HCEC 1CT (cell line): ENCODE data around the gene KRTAP4-16.
"Not testable (repeated sequence)": the region's sequence is repeated elsewhere in the genome, so short reads cannot be mapped to it uniquely, and the experiment has no call there.

Experiments
- DNase-seq: peaks from one replicate; pipeline ENCODE4 v3.0.0-alpha.2; 2017

Gene KRTAP4-16

DNA sequence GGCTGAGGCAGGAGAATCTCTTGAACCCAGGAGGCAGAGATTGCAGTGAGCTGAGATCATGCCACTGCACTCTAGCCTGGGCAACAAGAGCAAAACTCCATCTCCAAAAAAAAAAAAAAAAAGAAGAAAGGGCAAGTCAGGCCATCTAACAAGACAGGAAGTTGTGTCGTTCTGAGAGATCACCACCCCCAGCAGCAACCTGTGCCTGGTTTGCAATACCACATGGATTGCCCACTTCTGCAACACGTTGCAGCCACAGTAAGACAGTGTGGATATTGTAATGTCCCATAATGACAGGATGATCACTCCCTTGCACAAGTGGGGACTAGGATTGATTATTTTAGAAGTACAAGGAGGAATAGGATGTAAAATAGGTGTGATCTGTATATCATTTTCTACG lies 33.0 kb downstream of the KRTAP4-16 start:
- DNase-seq, result no peak

DNA sequence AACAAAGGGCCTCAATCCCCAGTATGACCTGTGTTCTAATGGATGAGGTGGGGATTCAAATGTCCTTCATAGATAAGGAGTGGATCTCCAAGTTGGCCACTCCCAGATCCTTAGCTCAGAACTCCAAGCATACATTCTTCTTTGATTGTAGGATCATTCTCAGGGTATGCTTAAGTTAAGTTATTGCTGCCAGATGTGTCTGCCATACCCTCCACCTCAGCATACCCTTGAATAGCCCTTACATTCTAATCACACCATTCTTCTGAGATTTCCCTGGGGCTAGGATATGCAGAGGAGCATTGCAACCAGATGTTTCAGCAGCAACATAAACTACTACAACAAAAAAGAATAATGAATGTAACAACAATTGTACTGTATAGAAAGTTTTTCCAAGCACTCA lies 34.7 kb downstream of the KRTAP4-16 start:
- DNase-seq, result no peak

DNA sequence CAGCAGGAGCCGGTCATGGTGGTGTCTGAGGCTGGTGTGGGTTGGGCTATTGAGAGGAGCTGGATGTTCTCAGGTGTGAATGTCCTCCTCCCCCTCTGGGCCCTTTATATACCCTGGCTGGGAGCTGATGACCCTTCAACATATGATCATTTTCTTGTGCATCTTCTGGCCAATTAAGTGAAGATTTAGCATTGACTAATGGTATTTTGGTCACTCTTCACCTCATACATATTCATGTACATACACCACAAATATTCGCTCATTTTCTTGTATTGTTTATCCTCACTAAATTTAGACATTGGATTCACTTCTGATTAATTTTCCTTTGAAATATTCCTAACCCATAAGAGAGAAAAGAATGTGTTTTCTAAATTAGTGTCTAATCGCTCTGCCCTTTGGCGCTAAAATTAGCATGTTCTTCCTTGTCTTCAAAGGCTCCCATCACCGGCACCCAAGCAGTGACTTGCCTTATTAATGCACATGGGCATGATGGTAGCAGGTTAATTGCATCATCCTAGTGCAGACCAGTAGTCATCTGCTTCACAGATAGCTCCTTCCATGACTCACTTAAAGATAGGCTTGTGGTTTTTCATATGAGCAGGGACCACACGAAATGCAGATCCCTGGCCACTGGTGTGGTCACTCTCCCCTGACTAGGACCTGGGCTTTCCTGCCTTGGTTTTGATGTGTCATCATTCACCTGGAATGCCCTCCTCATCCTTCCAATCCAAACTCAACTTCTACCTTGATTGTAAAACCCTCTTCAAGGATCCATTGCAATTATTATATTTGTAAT lies 36.0 kb downstream of the KRTAP4-16 start, which contains the start of gene KRTAP2-4:
TSS of gene KRTAP2-4 (minus strand) at position 51 of the 796 bp plus-strand sequence. CDS start at position 17, 34 bp downstream.
- peak; percentile 94 for DNase-seq

DNA sequence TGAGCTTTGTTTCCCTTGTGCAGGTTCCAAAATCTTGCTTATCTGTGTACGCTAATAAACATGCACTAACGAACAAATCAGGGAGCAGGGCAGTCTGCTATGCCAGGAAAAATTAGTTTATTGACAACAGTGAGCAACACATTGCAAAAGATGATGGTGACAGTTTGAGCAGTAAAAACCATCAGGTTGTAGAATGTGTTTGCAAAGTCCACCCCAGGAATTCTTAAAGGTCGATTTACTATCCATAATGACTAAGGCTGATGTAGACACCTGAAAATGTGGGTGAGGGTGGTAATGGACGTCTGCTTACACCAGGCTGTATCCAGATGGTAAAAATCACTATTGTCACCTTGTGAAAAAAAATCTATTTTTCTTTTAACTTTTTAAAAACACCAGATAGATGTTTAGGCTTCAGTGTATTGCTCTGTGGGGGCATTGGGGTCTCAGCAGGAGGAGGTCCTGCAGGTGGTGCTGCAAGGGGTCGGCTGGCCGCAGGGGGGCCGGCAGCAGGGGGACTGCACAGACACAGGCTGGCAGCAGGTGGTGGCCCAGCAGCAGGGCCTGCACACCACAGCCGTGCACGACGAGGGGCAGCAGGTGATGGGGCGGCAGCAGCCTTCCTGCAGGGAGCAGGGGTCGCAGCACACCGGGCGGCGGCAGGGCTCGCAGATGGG lies 36.9 kb downstream of the KRTAP4-16 start:
- DNase-seq, result not testable (repeated sequence)

DNA sequence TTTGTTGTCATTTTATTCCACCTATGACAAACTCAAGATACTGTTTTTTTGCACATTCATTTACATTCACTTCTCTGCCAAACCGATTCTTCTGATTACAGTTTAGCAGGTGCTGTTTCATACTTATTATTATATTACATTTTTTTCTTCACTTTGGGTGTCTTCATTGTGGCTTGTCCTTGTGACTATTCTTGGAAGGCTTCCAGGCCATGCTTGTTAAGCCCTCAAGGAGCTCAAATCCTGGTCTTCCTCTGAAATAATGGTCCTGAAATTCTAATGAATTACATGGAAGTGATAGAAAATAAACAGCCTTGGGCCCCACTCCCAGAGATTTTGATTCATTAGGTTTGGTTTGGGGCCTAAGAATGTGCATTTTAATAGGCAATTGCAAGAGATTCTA lies 37.7 kb downstream of the KRTAP4-16 start:
- DNase-seq, result no peak

DNA sequence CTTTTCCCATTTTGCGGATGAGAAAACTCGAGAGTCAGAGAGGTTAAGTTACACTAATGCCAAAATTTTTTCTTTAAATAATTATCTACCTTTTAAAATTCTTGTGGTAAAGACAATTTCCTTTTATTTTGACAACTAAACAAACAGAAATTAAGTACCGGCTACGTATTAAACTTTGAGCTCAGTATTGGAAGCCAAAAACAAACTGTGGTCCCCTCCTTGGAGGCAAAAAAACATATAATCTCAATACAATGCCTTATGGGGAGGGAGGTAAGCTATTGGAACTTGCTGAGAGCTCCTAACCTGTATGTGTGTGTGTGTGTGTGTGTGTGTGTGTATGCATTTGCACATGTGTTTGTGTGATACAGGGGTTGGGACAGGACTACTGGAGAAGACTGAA lies 38.6 kb downstream of the KRTAP4-16 start:
- DNase-seq, result no peak

DNA sequence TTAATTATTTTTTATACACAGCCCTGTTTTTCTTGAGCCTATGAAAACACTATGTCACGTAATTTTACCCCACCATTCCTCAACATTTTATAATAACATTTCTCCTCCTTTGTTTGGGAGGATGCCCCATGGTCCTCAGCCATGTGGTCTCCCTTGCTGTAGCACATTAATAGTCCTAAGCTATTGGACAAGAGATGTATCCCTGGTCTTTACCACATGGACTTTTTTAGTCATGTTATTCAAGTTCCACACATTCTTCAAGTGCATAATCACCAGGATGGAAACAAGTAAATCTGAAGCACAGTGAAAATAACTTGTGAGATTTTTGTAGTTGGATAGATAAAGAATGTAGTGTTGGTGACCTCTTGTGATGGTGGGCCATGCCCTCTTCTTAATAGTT lies 40.0 kb downstream of the KRTAP4-16 start:
- peak; percentile 95 for DNase-seq

DNA sequence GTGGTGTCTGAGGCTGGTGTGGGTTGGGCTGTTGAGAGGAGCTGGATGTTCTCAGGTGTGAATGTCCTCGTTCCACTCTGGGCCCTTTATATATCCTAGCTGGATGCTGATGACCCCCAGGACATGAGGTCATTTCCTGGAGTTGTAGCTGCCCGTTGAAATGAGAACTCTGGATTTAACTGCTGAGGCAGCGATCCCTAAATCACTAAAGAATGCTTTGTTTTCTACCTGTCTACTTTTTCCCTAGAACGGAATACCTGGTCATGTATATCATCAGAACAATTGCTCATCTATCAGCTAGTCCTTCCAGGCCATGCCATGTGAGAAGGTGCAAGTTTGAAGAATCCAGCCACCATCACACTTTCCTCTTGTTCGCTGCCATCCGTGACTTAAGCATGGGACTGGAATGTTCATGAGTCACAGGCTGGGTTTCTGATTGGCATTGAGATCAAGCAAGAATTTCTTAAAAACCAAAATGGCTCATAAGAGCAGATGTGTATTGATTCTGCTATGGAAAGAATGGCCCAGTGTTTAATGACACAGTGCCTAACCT lies 41.9 kb downstream of the KRTAP4-16 start, which contains the start of gene KRTAP2-3:
TSS of gene KRTAP2-3 (minus strand) at position 63 of the 553 bp plus-strand sequence. CDS start 64 bp downstream, outside the sequence.
- DNase-seq, result peak; percentile 98

DNA sequence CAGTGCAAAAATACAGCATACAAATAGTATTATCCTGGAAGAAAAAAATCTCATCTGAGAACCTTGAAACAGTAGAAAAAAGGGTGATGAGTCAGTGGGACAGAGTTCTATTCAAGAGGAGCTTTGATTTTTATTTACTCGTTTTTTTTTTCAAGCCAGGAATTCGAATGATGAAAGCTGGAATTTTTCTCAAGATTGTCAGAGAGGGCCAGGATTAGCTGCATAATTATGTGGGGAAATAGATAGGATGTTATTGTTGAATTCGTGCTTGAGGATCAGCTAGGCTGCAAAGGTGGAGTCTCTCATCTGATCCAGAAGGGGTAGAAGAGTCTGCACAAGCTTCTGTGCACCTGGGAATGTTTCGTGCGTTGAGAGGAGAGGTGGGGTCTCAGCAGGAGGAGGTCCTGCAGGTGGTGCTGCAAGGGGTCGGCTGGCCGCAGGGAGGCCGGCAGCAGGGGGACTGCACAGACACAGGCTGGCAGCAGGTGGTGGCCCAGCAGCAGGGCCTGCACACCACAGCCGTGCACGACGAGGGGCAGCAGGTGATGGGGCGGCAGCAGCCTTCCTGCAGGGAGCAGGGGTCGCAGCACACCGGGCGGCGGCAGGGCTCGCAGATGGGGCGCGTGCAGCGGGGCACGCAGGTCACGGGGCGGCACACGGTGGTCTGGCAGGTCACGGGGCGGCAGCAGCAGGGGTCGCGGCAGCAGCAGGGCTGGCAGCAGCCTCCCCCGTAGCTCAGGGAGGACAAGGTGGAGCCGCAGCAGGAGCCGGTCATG lies 42.5 kb downstream of the KRTAP4-16 start:
- DNase-seq, result peak; percentile 94

DNA sequence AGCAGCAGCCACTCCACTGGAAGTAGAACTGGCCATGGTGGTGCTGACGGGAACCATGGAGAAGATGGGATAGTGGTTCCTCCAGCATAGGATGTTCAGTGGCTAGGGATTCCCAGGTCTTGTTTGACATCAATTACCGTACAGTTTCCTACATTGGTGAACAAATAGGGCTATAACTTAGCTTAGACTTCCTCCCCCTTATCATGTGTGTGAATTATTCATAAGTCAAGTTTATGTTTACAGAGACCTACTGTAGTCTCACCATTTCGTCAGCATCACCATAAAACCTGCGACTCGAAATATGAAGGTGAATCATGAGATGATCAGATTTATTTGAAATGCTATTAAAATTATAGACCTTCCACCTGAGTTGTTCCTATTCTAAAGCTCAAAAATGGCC lies 43.3 kb downstream of the KRTAP4-16 start:
- DNase-seq, result peak; percentile 77

DNA sequence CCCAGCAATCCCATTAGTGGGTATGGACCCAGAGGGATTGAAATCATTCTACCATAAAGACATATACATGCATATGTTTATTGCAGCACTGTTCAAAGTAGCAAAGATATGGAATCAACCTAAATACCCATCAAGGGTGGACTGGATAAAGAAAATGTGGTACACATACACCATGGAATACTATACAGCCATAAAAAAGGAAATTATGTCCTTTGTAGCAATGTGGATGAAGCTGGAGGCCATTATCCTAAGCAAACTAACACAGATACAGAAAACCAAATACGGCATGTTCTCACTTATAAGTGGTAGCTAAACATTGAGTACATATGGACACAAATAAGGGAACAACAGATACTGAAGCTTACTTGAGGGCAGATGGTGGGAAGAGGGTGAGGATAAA lies 44.5 kb downstream of the KRTAP4-16 start:
- DNase-seq, result no peak

DNA sequence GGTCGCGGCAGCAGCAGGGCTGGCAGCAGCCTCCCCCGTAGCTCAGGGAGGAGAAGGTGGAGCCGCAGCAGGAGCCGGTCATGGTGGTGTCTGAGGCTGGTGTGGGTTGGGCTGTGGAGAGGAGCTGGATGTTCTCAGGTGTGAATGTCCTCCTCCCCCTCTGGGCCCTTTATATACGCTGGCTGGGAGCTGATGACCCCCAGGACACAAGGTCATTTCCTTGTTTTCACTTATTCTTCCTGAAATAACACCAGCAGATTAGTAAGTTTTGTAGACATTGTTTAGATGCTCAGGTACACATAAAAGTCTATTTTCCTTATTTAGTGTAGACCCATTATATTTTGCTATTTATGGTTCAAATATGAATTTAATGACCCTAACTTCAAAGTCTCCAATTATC lies 46.9 kb downstream of the KRTAP4-16 start, which contains the start of gene KRTAP2-2:
TSS of gene KRTAP2-2 (minus strand) at position 101 of the 400 bp plus-strand sequence. CDS start at position 82, 19 bp downstream.
- DNase-seq, result not testable (repeated sequence)

DNA sequence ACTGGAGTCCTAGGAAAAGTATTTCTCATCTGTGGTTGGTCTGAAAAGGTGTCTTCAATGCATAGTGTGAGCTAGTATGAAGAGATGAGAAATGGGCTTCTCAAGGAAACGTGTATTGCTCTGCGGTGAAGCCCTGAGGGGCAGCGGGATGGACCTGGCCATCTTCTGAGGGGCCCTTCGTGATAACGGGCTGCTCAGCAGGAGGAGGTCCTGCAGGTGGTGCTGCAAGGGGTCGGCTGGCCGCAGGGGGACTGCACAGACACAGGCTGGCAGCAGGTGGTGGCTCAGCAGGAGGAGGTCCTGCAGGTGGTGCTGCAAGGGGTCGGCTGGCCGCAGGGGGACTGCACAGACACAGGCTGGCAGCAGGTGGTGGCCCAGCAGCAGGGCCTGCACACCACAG lies 47.5 kb downstream of the KRTAP4-16 start:
- DNase-seq, result not testable (repeated sequence)

DNA sequence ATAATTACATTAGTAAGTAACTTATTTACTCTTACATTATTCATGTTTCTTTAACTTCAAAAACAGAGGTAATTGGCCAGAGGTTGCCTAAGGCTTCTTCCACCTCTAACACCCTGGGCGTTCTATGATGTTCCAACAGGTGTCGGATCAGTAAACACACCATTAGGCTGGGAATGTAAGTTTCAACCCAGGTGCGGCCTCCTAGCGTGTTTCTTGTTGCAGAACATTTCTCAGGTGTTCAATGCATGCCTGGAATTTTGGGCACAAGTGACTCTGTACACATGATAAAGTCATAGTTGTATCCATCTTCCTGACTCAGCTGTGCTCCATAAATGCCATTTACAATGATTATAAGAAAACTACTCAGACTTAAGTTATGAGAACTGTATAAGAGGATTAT lies 48.0 kb downstream of the KRTAP4-16 start:
- DNase-seq, result no peak

DNA sequence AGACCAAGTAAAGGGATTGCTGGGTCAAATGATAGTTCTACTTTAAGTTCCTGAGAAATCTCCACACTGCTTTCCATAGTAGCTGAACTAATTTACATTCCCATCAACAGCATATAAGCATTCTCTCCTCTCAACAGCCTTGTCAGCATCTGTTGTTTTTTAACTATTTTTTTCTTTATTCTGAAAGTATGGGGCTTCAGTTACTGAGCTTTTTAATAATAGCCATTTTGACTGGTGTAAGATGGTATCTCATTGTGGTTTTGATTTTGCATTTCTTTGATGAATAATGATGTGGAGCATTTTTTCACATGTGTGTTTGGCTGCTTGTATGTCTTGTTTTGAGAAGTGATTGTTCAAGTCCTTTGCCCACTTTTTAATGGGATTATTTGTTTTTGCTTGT lies 49.4 kb downstream of the KRTAP4-16 start:
- DNase-seq, result no peak
